PFSK-1 (cell line): ENCODE data around the gene TAF15.

Experiments used
- FOXP2 ChIP-seq: optimal IDR thresholded peaks from 2 replicates; pipeline ENCODE3; 2011; ENCODE audit warnings: borderline replicate concordance, control low read depth, inconsistent platforms; ENCODE audit not compliant: insufficient read depth; ENCODE audit errors: extremely low read length, extremely low read depth
- POLR2AphosphoS5 ChIP-seq: IDR thresholded peaks from 2 replicates; pipeline ENCODE4 v1.6.1; 2012; ENCODE audit warnings: low read depth, mild to moderate bottlenecking, control low read depth, low read length, moderate library complexity
- REST ChIP-seq, 2 experiments: IDR thresholded peaks; 2 replicates each; pipeline versions ENCODE4 v1.6.1 to v1.8.0; 2011 to 2012; ENCODE audit warnings: low read depth in 2 of 2, low read length in 2 of 2, control low read depth in 1 of 2, inconsistent platforms in 1 of 2, mild to moderate bottlenecking in 1 of 2, moderate library complexity in 1 of 2; ENCODE audit not compliant: insufficient read depth in 1 of 2
- SIN3A ChIP-seq: IDR thresholded peaks from 2 replicates; pipeline ENCODE4 v1.6.1; 2012; ENCODE audit warnings: mild to moderate bottlenecking, low read length, moderate library complexity, borderline replicate concordance; ENCODE audit not compliant: insufficient read depth
- TAF1 ChIP-seq: IDR thresholded peaks from 2 replicates; pipeline ENCODE4 v1.6.1; 2012; ENCODE audit warnings: low read length, control low read depth, borderline replicate concordance; ENCODE audit not compliant: insufficient read depth

The TAF15 gene

GRCh38 chr17:35856603-35857002 lies 47.3 kb downstream of the TAF15 start:
- TF ChIP-seq FOXP2: no peak
- TF ChIP-seq POLR2AphosphoS5: no peak
- TF ChIP-seq SIN3A: no peak
- no peak for TF ChIP-seq TAF1
- TF ChIP-seq REST (IDR thresholded peaks at IDR 0.05; ENCODE audit: insufficient read depth in 1 of 2, low read depth in 2 of 2, low read length in 2 of 2): no peak

GRCh38 chr17:35864853-35865252 lies 55.6 kb downstream of the TAF15 start:
- TF ChIP-seq SIN3A (no peak), REST (IDR thresholded peaks at IDR 0.05; ENCODE audit: insufficient read depth in 1 of 2, low read depth in 2 of 2, low read length in 2 of 2) (no peak), POLR2AphosphoS5 (no peak), TAF1 (no peak), FOXP2 (no peak)

- no peak for TF ChIP-seq REST (IDR thresholded peaks at IDR 0.05; ENCODE audit: insufficient read depth in 1 of 2, low read depth in 2 of 2, low read length in 2 of 2)
- TF ChIP-seq FOXP2: no peak
- no peak for TF ChIP-seq POLR2AphosphoS5
- no peak for TF ChIP-seq TAF1
- TF ChIP-seq SIN3A: no peak
These were observed 56.4 kb downstream of the TAF15 start for GRCh38 chr17:35865412-35866340.

GRCh38 chr17:35866341-35866950 lies 57.2 kb downstream of the TAF15 start:
- no peak for TF ChIP-seq FOXP2
- no peak for TF ChIP-seq SIN3A
- TF ChIP-seq POLR2AphosphoS5: no peak
- no peak for TF ChIP-seq REST (IDR thresholded peaks at IDR 0.05; ENCODE audit: insufficient read depth in 1 of 2, low read depth in 2 of 2, low read length in 2 of 2)
- no peak for TF ChIP-seq TAF1

- TF ChIP-seq FOXP2 (no peak), POLR2AphosphoS5 (no peak)
These were observed 58.3 kb downstream of the TAF15 start for GRCh38 chr17:35867574-35867973.
